GM12873 (cell line): Measurements from ENCODE around the gene FLACC1.

Source experiments
- CTCF ChIP-seq: IDR thresholded peaks from 2 replicates; pipeline ENCODE4 v1.5.1; 2012; ENCODE audit warnings: low read depth, mild to moderate bottlenecking, moderate library complexity, low read length, control low read depth; ENCODE audit not compliant: insufficient read depth; ENCODE audit errors: missing control alignments

The FLACC1 gene

GRCh38 chr2:201257956-201258665 is 99.0 kb downstream of the FLACC1 start:
- no peak for TF ChIP-seq CTCF

GRCh38 chr2:201257381-201257955 is 99.7 kb downstream of the FLACC1 start:
- no peak for TF ChIP-seq CTCF

GRCh38 chr2:201256082-201256481 is 101.1 kb downstream of the FLACC1 start:
- TF ChIP-seq CTCF = no peak

GRCh38 chr2:201255408-201256033 is 101.6 kb downstream of the FLACC1 start:
- TF ChIP-seq CTCF = no peak

- TF ChIP-seq CTCF = no peak
Measured at GRCh38 chr2:201254081-201254730, 102.9 kb downstream of the FLACC1 start.

- TF ChIP-seq CTCF = no peak
Measured at GRCh38 chr2:201250741-201251140, 106.4 kb downstream of the FLACC1 start.

- TF ChIP-seq CTCF = no peak
Measured at GRCh38 chr2:201249889-201250288, 107.3 kb downstream of the FLACC1 start.
